Measurements from ENCODE around the gene SP3.
A peak's percentile ranks its signal among the peaks of the same experiment; 100 is the strongest.

Gene SP3

DNA sequence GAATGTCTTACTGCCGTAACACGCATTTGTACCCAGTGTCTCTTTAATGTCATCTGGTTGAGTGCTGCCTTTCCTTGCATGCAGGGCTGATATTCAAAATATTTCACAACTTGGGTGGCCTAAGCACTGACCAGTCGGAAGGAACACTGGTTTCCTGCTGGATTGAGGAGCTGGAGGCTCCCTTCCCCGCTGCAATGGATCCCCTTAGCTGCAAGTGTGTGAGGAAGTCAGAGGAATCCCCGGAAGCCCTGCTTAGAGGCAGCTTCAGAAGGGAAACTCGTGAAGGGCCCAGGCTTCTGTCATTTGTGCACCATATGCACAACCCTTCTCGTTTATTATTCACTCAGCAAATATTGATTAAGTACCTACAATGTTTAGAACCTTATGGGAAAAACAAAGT, 33.2 kb upstream of the SP3 start:
- DNase-seq: no peak
- H3K27me3 ChIP-seq: no peaks in the 10 kb centered on the region
- no peak for TF ChIP-seq CTCF (IDR thresholded peaks at IDR 0.05; ENCODE audit: low read depth, low read length)
- H3K36me3 ChIP-seq: no peaks in the 10 kb centered on the region
- H3K4me3 ChIP-seq (ENCODE audit: low read depth, low read length): no peak overlapping the region
- H3K9me3 ChIP-seq: no peaks in the 10 kb centered on the region
- H3K4me1 ChIP-seq: no peaks in the 10 kb centered on the region

- no peak for DNase-seq
- H3K4me3 ChIP-seq (ENCODE audit: low read depth, low read length): no peak overlapping the region
- no peaks in the 10 kb centered on the region for H3K9me3 ChIP-seq
- no peaks in the 10 kb centered on the region for H3K4me1 ChIP-seq
- H3K27me3 ChIP-seq: no peaks in the 10 kb centered on the region
- no peak for TF ChIP-seq CTCF (IDR thresholded peaks at IDR 0.05; ENCODE audit: low read depth, low read length)
- H3K36me3 ChIP-seq: no peaks in the 10 kb centered on the region
Observed at GRCh38 chr2:173997753-173998152, 32.6 kb upstream of the SP3 start.

- Histone ChIP-seq H3K4me3 (ENCODE audit: low read depth, low read length) (no peak overlapping the region), H3K9me3 (no peaks in the 10 kb centered on the region), H3K36me3 (no peaks in the 10 kb centered on the region), H3K4me1 (no peaks in the 10 kb centered on the region), H3K27me3 (no peaks in the 10 kb centered on the region)
- no peak for TF ChIP-seq CTCF (IDR thresholded peaks at IDR 0.05; ENCODE audit: low read depth, low read length)
- no peak for DNase-seq
Observed at GRCh38 chr2:173997269-173997668, 32.1 kb upstream of the SP3 start.

DNA sequence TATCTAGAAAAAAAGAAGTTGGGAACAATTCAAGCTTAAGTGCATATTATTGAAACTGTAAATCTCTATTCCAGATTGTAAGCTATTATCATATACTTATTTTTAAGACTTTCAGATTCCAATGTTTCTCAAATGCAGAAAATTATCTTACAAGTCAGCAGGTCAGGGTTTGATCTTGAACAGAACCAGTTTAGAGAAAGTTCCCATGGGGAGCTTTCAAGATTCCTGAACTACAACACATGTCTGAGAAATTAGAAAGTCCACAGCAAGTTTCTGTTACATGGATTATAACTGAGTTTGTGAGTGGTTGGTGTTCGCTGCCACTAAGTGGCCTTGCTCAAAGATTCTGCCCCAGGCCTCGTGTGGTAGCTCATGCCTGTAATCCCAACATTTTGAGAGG, 31.6 kb upstream of the SP3 start:
- no peak overlapping the region for H3K4me3 ChIP-seq (ENCODE audit: low read depth, low read length)
- H3K36me3 ChIP-seq: no peaks in the 10 kb centered on the region
- no peak for TF ChIP-seq CTCF (IDR thresholded peaks at IDR 0.05; ENCODE audit: low read depth, low read length)
- H3K9me3 ChIP-seq: no peaks in the 10 kb centered on the region
- DNase-seq: no peak
- no peaks in the 10 kb centered on the region for H3K4me1 ChIP-seq
- no peaks in the 10 kb centered on the region for H3K27me3 ChIP-seq

- TF ChIP-seq CTCF (IDR thresholded peaks at IDR 0.05; ENCODE audit: low read depth, low read length): no peak
- Histone ChIP-seq H3K9me3 (no peaks in the 10 kb centered on the region), H3K27me3 (no peaks in the 10 kb centered on the region), H3K4me3 (ENCODE audit: low read depth, low read length) (no peak overlapping the region), H3K4me1 (no peaks in the 10 kb centered on the region; the same call in 1 of the 2 replicates), H3K36me3 (no peaks in the 10 kb centered on the region)
- DNase-seq: no peak
Observed at GRCh38 chr2:173993459-173993858, 28.3 kb upstream of the SP3 start.

DNA sequence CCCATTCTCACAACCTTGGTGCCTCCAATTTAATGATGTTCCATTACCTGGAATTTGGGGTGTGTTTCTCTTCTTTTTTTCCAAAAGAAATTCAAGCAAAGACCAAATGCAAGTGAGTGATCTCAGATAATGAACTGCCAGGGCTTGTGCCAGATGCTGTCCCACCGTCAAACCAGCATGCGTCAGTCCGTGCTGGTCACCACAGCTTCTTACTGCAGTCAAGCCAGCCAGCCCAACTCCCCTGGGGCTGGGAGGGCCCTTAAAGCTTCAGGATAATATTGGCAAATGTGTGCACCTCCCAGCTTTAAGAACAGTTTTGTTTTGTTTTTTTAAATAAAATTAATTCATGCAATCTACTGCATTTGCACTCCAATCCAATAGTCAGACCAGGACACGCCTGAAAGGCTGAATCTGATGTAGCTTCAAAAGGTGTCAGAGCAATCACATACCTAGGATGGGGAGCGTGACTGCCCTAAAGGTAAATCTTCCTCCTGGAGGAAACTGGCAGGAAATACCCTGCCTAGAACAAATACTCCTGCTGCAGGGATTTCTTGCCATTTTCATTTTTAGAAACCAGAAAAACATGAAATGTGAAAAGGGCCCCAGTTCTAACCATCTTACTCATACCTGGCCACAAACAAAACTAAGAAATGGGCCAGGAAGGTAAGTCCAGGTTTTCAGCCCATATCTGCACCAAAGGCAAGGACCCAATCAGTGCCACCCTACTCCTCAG, 26.8 kb upstream of the SP3 start:
- Histone ChIP-seq H3K4me1 (no peaks in the 10 kb centered on the region; the same call in 1 of the 2 replicates), H3K27me3 (no peaks in the 10 kb centered on the region), H3K9me3 (no peaks in the 10 kb centered on the region), H3K4me3 (ENCODE audit: low read depth, low read length) (peak overlapping the region; percentile 14), H3K36me3 (no peaks in the 10 kb centered on the region)
- DNase-seq: peak; percentile 58
- no peak for TF ChIP-seq CTCF (IDR thresholded peaks at IDR 0.05; ENCODE audit: low read depth, low read length)

Data from BE2C (cell line).